ENCODE measurements around the gene FCHO2.

The FCHO2 gene

GRCh38 chr5:73115399-73116051, 159.7 kb downstream of the FCHO2 start:
- DNase-seq, result no peak

- DNase-seq, result no peak
Observed at GRCh38 chr5:73116506-73116905, 160.7 kb downstream of the FCHO2 start.

- DNase-seq, result no peak
Observed at GRCh38 chr5:73117088-73117740, 161.4 kb downstream of the FCHO2 start.

- no peak for DNase-seq
Observed at GRCh38 chr5:73118391-73118973, 162.6 kb downstream of the FCHO2 start.

GRCh38 chr5:73119451-73120157, 163.8 kb downstream of the FCHO2 start:
- no peak for DNase-seq

- no peak for DNase-seq
Observed at GRCh38 chr5:73120222-73121118, 164.6 kb downstream of the FCHO2 start, which contains the start of gene TMEM171. TMEM171 (plus strand) TSS chr5:73120575; CDS start chr5:73123374, 2,799 bp downstream.

- DNase-seq, result no peak
Observed at GRCh38 chr5:73121119-73121463, 165.2 kb downstream of the FCHO2 start.

- DNase-seq, result no peak
Observed at GRCh38 chr5:73122875-73123810, 167.3 kb downstream of the FCHO2 start.

- DNase-seq, result no peak
Observed at GRCh38 chr5:73125289-73125688, 169.4 kb downstream of the FCHO2 start.

GRCh38 chr5:73126381-73126780, 170.5 kb downstream of the FCHO2 start:
- DNase-seq, result no peak

GRCh38 chr5:73126957-73127356, 171.1 kb downstream of the FCHO2 start:
- DNase-seq, result no peak

GRCh38 chr5:73129143-73129542, 173.3 kb downstream of the FCHO2 start:
- no peak for DNase-seq

- DNase-seq, result no peak
Observed at GRCh38 chr5:73130811-73131210, 175.0 kb downstream of the FCHO2 start.

- DNase-seq, result no peak
Observed at GRCh38 chr5:73131711-73132425, 176.0 kb downstream of the FCHO2 start.

- DNase-seq, result no peak
Observed at GRCh38 chr5:73132759-73133158, 176.9 kb downstream of the FCHO2 start.

- no peak for DNase-seq
Observed at GRCh38 chr5:73135021-73135420, 179.2 kb downstream of the FCHO2 start.

- DNase-seq, result no peak
Observed at GRCh38 chr5:73135429-73136054, 179.7 kb downstream of the FCHO2 start.

- no peak for DNase-seq
Observed at GRCh38 chr5:73136055-73136562, 180.3 kb downstream of the FCHO2 start.

- no peak for DNase-seq
Observed at GRCh38 chr5:73137563-73138530, 182.0 kb downstream of the FCHO2 start.

Measured in activated CD8-positive, alpha-beta memory T cell treated with anti-CD3 and anti-CD28 coated beads, Interleukin-2, amount 50 U/mL, for 4 hours (primary cell).